Measurements from ENCODE around the gene OR51E1.

OR51E1 gene, protein sequence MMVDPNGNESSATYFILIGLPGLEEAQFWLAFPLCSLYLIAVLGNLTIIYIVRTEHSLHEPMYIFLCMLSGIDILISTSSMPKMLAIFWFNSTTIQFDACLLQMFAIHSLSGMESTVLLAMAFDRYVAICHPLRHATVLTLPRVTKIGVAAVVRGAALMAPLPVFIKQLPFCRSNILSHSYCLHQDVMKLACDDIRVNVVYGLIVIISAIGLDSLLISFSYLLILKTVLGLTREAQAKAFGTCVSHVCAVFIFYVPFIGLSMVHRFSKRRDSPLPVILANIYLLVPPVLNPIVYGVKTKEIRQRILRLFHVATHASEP

DNA sequence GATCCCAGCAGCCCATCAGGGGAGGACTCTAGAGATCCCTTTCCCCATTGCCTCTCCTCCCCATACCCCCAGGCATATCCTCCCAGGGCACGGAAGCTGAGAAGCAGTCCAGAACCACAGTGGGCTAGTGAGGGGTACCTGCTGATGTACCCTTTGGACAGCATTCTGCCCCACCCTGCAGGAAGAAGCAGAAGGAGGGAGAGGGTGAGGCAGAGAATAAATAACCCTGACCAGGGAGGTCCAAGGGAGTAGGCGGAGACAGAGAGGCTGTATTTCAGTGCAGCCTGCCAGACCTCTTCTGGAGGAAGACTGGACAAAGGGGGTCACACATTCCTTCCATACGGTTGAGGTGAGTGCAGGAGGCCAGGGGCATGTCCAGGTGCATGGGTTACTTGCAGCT lies at the start of gene OR51E1:
Gene OR51E1 (plus strand): TSS at position 301 of the 400 bp plus-strand sequence. CDS start 8,545 bp downstream, outside the sequence.
- in situ Hi-C loops (cut with MboI; ENCODE audit: low sequenced_read_pairs) = no loop called here

DNA sequence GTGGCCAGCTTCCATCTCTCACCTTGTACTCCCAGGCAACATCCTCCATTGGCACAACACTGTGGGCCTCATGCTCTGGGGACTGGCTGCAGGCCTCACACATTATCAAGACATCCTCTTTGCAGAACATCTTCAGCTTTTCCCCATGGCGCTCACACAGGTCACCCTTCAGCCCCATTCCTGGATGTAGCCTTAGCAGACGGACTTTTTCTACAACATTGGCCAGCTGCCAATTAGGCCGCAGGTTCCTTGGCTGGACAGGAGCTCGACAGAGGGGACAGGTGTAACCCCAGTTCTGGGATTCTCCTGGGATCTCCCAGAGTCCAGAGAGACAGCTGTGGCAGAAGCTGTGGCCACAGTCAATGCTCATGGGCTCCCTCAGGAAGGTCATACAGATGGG lies 38.7 kb upstream of the OR51E1 start:
- in situ Hi-C loops (cut with MboI; ENCODE audit: low sequenced_read_pairs) = no loop called here

DNA sequence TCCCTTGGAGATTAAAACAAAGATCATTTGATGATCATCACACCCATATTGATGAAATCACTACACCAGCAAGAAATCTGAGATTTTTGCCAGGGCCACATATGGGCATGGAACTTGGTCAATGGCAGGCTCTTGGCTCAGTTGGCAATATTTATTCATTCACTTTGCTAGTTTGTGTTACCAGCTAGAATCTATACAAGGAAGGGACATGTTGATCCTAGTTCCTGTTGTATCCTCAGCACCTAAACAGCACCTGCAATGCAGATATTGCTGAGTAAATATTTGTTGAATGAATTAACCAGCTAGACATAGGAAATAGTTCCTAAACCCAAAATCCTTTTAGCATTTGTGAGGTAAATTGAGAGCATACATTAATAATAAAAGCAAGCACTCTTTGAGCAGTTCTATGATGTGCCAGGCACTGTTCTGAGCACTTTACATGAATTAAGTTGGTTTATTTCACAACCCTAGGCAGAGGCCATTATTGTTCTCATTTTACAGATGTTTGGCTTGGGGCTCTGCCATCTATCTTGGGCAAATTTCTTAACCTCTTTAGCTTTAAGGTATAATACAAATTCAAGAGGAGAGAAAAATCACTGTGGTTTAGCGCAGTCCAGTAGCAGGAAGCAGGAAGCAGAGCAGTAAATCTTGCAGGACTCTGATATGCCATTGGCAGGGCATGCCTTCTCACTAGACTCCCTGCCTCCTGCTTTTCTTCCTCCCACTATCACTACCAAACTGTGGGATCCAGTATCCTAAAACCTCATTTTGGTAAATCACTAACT lies 37.4 kb upstream of the OR51E1 start:
- in situ Hi-C loops (cut with MboI; ENCODE audit: low sequenced_read_pairs) = no loop called here

DNA sequence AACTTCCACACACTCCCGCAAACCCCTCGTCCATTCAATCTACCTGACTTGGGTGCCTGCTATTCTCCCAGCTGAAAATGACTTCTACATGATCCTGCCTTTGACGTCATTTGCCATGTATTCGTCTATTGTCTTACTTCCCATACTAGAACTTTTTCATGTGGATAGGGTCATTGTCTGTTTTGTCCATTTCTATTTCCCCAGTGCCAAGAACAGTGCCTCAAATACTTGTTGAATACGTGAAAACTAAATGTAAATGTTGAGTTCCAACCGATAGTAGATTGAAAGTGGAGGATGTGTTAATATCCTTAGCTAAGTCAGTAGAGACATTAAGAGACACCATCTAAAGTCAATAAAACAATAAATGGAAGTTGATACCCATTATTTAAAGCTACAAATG lies 36.7 kb upstream of the OR51E1 start:
- in situ Hi-C loops (cut with MboI; ENCODE audit: low sequenced_read_pairs) = no loop called here

DNA sequence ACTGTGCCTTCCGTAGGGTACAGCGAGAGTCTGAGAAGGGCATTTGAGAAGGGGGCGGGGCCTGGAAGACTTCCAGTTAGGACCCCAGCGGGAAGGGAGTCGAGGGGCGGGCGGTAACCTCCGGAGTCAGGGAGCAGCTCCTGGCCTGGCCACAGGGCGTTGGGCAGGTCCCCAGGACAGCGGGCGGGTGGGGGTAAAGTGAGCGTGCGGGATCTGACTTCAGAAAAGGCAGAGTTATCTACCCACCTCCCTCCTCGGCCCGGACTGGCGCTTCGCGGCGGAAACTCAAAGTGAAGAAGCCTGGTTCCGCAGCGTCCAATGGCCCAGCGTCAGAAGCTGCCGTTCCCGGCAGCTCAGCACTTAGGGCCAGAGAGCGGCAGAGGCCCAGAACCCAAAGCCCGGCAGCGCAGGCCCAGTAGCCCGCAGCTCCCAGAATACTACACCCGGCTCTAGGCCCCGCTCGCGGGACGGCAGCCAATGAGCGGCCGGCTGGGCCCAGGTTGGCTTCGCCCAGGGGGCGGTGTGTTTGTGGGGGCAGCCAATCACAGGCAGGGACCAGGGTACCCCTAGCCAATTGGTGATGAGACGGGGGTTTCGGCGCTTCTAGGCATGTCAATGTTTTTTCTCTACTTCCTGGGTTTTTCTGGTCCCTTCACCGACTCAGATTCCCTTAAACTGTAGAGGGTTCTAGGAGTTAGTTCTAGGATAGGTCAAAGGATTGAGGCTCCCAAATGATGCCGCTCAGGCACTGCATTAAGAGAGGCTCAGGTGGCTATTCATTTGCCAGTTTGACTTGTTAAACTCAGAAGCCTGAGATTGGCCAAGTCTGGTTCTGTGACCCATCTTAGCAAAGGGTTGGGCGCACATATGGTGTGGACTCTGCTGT lies 35.8 kb upstream of the OR51E1 start, which contains the start of gene TRIM68:
Gene TRIM68 (minus strand): TSS at position 451 of the 886 bp plus-strand sequence. CDS start 2,727 bp downstream, outside the sequence.
- in situ Hi-C loops (cut with MboI; ENCODE audit: low sequenced_read_pairs) = no loop called here

DNA sequence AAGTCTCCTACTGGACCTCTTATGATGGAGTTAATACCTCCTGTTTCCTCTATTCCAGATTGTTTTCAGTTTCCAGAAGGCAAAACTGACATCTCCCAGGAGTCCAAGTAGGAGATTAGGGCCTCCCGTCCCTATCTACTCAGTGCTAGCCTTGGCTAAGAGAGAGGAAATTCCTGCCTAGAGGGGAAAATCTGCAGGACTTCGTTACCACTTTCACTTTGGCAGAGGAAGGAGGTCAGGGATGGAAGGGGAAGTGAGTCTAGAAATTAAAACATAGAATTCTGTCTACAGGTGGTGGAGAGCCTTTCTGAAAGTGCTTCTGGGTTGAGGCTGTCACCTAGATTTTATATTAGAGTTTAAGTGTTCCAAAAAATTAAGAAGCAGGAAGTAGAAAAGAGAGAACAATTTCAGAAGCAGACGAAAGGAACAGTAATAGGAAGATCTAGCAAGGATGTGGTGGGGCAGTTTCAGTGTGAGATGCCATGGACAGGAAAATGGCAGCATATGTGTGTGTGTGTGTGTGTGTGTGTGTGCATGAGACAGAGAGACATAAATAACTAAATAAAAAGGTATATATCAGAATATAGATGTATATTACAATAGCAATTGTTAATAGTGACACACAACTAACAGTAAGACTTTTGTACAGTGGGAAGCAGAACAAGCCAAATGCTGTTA lies 33.4 kb upstream of the OR51E1 start:
- in situ Hi-C loops (cut with MboI; ENCODE audit: low sequenced_read_pairs) = no loop called here

DNA sequence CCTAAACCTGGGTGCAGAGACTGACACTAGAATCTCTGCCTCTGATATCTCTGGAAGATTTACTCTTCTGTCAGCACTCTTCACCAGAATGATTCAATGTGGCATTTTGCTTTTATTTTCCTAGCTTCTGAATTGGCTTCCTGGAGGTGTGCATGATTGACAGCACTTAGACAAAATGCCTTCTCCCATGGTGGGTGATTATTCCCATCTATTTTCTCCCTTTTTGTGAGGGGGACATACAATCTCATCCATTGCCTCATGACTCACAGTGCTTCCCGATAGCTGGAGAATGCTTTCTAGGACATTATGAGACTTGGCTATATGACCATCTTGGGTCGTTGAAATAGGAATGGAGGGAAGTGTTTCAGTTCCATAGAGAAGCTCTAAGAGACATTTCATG lies 31.8 kb upstream of the OR51E1 start:
- in situ Hi-C loops (cut with MboI; ENCODE audit: low sequenced_read_pairs) = no loop called here

DNA sequence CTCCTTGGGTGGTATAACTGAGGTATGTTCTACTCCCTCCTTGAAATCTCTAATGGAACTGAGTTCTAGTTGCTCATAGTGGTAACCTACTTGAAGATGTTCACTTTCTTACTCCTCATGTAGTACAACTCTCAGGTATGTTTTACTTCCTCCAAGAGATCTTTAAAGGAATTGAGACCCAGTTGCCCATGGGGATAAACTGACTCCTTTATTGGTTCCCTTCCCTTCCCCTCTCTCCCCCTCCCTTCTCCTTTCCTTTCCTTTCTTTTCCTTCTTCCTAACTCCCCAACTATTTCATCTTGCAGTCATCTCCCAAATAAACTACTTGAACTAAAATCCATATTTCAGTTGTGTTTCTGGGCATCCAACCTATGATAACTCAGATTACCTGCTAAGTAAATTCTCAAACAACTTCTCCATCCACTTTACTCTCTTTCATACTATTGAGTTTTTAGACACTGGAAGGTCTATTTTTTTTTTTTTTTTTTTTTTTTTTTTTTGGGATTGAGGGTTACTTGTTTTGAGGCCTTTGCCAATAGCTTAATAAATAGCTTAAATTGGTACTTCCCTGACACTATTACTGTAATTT lies 27.8 kb upstream of the OR51E1 start:
- in situ Hi-C loops (cut with MboI; ENCODE audit: low sequenced_read_pairs) = no loop called here

DNA sequence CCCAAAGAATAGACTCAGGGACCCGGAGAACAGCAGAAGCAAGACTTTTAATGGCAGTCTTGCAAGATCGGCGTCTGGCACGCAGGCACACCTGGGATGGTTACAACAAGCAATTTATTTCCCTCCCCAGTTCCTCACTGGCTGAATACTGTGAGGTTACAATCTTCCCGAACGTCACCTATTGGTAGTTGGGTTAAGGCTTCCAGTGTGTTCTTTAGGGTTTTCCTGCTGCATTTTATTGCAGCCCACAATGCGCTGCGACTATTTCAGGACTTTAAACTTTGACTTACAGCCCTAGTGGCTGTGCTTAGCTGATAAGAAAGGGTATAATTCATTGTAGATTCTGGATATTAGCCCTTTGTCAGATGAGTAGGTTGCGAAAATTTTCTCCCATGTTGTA lies 24.3 kb upstream of the OR51E1 start:
- in situ Hi-C loops (cut with MboI; ENCODE audit: low sequenced_read_pairs) = no loop called here

DNA sequence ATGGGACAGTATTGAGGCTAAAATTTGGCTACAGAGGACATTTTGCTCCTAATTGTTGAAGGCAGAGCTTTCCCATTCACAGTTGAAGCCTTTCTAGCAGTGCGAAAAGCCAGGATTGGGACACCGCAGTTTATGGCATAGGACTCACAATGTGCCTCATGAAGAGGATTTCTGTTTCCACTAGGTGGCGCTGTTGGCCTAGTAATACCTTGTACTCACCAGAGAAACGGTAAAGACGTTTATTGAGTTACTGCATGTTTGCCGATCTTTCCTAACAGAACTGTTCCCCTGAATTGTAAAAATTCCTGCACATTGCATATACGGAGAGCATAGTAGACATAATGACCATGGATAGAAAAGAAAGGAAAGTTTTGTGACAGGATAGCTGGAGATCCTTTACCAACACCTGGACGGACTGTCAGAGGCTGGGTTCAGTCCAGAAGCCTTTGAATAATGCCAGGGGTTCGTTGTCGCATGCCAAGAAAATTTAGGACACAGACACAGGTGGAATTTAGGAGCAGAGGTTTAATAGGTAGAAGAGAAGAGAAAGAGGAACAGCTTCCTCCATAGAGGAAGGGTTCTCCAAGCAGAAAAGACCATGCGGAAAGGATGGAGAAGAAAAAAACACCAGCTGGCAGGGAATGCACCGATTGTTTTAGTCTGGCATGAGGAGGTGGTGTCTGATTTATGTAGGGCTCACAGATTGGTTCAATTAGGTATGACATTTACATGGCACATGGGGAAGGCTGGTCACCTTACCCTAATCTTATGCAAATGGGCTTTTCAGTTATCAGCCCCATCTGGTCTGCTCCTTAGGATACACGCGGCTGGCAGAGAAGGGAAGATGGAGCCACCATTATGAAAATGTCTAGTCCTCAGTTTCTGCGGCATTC lies 17.3 kb upstream of the OR51E1 start:
- in situ Hi-C loops (cut with MboI; ENCODE audit: low sequenced_read_pairs) = no loop called here

DNA sequence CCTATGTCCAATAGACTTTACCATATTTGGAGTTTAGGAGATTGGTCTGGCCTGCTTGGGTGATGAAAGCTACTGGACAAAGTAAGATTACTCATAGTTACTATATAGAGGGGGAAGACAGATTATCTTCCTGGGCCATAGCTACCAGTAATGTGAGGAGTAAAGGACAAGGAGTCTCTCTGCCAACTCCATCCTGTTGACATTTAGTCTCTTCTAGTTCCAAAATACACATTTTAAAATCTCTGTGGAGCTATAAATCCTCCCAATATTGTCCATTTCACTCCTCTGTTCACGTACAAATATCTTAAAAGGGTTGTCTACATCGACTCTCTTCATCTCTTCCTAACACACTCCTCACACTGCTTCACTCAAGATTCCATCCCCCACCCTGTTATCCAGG lies 7.6 kb upstream of the OR51E1 start:
- in situ Hi-C loops (cut with MboI; ENCODE audit: low sequenced_read_pairs) = no loop called here

DNA sequence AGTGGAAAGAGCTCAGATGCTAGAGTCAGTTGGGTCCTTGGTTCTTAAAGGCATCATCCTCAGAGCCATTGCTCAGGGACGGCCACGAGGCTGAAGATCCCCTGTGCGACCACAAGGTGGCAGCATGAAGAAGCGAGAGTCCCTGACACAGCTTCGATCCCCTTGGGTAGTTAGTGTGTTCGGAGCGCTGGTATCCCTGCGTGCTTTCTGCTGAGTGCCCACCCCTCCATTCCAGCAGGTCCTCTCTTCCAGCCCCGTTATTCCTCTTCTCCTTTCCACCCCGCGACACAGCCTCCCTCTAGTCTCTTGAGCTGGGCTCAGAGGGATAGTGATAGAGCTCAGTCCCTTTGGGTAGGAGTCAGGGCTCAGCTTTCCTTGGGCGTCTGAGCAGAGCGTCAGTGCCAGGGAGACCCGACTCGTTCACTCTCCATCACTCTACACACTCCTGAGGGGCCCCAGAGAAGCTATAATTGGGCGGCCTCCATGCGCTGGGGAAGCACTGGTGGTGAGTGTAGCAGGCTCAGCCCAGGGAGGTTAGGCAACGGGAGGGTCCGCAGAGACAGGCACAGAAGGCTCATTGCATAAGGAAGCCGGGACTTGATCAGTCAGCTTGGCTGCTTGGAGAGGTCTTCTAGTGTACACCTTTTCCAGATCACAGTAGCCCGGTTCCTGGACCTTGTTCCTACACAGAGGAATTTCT lies 6.7 kb upstream of the OR51E1 start, which contains the start of gene OR51D1:
Gene OR51D1 (plus strand): TSS at position 516 of the 700 bp plus-strand sequence. CDS start 2,314 bp downstream, outside the sequence.
- in situ Hi-C loops (cut with MboI; ENCODE audit: low sequenced_read_pairs) = no loop called here

DNA sequence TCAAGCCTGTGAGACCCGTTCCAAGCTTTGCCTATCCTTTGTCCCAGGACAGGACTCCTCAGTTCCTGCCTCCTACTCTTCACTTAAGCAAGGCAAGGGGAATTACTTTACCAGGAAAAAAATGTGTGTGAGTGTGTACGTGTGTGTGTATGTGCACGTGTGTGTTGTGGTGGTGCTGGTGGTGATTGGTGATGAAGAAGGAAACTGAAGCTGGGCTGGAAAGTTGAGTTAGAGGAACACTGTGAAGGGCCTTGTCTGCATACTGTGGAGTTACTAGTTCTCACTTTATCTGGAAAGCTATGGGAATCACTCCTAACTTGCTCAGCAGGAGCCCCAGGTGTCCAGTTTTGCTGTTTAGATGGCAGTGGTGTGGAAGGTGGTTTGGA lies 6.1 kb upstream of the OR51E1 start:
- in situ Hi-C loops (cut with MboI; ENCODE audit: low sequenced_read_pairs) = no loop called here

DNA sequence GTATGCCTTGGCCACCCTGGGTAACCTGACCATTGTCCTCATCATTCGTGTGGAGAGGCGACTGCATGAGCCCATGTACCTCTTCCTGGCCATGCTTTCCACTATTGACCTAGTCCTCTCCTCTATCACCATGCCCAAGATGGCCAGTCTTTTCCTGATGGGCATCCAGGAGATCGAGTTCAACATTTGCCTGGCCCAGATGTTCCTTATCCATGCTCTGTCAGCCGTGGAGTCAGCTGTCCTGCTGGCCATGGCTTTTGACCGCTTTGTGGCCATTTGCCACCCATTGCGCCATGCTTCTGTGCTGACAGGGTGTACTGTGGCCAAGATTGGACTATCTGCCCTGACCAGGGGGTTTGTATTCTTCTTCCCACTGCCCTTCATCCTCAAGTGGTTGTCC lies 3.9 kb upstream of the OR51E1 start:
- in situ Hi-C loops (cut with MboI; ENCODE audit: low sequenced_read_pairs) = no loop called here

DNA sequence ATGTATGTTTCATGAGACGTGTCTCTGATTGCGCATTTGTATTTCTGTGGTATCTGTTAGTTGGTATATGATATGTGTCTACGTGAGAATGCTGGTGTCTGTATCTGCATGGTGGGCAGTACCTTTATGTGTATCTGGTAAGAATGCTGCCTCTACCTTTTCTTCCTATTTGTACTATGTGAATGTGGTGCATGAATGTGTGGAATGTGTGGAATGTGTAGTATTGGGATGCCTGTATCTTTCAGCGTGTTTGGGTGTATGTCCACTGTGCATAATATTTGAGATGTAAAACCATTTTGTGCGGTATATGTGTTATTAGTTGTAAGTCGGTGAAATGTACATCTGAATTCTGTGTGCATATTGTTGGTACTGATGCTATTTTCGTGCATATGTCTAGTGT lies 2.3 kb upstream of the OR51E1 start:
- in situ Hi-C loops (cut with MboI; ENCODE audit: low sequenced_read_pairs) = no loop called here

DNA sequence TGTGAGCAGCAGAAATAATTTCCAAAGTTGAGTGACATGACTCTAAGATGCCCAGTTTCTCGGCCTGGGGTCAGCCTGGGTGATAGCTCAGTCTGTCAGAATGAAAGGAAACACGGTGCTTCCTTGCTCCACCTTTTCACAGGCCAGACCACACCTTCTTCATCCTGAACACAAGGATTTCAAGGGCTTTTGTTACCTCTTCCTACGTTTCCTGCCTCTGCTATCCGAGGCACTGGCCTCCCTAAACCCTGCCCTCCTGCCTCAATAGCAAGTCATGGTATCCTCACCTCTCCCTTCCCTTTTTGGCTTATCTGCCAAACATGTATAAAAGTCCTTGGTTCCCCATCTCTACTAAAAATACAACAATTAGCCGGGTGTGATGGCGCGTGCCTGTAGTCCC lies 1.7 kb upstream of the OR51E1 start:
- in situ Hi-C loops (cut with MboI; ENCODE audit: low sequenced_read_pairs) = no loop called here

DNA sequence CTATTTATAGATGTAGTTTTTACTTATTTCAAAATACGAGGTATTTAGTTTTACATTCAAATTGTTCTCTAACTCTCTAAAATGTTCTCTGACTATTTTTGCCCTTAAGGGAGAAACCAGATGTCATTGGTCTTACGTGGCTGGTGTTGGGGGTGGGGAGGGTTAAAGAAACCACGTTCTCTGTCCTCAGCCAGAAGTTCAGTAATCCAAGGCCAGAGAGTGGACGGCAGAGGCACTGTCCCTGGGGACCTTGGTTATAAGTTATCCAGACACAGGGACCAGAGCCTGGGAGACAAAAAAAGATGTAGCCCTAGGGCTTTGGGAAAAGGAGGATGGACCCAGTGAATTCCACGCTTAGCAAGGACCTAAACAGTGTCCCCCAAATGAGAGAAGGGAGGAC lies 706 bp upstream of the OR51E1 start:
- in situ Hi-C loops (cut with MboI; ENCODE audit: low sequenced_read_pairs) = no loop called here

DNA sequence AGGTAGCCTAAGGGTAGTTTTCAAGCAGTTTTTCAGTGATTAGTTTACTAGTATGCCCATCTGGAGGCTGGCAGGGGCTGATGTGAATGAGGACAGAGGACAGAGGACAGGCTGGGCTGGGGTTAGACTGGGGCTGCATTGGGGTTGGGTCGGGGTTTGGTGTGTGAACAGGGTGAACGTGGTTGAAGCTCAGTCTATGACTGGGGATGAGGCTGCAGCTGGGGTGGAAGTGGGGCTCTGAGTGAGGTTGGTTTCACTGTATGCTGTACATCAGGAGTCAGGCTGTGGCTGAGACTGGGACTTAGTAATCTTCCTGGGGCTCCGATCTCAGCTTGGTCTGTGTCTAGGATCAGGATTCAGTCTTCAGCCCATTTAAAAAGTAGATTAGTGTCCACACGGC lies 451 bp downstream of the OR51E1 start:
- in situ Hi-C loops (cut with MboI; ENCODE audit: low sequenced_read_pairs) = no loop called here

DNA sequence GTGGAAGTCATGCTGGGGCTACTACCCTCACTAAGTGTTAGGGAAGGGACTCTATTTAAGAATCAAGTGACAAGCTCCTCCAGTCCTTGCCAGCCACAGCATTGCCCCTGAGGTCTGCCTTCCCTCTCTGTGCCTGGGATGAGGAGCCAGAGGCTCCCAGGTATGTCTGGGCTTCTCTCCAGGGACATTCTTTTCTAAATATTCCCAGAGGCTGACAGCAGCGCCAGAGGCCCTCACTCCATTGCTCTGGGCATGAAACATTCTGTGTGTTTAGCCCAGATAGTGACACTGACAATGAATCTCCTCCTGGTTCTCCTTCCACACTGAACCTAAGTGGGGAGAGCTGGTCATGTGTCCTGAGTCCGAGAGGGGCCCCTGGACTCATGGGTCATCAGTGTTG lies 2.2 kb downstream of the OR51E1 start:
- in situ Hi-C loops (cut with MboI; ENCODE audit: low sequenced_read_pairs) = no loop called here
